Fibroblast of skin of abdomen (primary cell): ENCODE data around the gene HOXD10.

Experiments
- DNase-seq: peaks from one replicate; pipeline ENCODE4 v3.0.0-alpha.2; 2013

Gene HOXD10

DNA sequence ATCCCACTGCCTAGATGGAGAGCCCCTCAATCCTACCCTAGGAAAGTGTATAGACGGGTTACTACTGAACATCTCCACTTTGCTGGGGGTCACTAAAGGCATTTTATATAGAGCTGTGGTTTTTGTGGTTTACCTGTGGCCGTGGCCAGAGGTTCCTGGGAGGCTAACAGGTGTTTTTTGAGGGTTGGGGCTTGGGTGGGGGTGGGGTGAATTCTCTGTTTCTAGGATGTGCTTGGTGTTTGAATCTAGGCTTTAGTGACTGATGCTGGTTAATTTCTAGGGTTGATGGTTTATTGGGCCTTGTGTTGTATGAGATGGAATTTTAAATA is 20.6 kb downstream of the HOXD10 start:
- DNase-seq = no peak

DNA sequence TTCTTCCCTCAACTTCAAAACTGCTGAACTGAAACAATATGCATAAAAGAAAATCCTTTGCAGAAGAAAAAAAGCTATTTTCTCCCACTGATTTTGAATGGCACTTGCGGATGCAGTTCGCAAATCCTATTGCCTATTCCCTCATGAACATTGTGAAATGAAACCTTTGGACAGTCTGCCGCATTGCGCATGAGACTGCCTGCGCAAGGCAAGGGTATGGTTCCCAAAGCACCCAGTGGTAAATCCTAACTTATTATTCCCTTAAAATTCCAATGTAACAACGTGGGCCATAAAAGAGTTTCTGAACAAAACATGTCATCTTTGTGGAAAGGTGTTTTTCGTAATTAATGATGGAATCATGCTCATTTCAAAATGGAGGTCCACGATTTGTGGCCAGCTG is 21.3 kb downstream of the HOXD10 start:
- DNase-seq = peak; percentile 47

DNA sequence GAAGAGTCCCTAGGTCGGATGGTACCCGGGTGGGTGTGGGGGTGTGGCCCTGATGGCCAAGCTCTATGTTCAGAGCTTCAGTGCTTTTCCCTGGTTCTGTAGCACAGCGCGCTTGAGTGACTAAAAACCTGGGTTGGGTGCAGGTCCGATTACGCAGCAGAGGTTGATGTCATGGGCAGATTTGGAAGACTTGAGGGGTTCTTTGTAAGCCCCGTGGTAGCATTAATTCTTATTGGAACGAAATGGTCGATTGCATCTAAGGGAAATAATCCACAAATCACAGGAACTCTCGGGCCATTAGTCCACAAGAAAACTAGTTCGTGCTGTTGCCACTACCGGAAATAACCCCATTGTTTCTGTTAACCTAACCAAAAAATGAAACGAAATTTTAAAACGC is 21.9 kb downstream of the HOXD10 start:
- DNase-seq = peak; percentile 50

DNA sequence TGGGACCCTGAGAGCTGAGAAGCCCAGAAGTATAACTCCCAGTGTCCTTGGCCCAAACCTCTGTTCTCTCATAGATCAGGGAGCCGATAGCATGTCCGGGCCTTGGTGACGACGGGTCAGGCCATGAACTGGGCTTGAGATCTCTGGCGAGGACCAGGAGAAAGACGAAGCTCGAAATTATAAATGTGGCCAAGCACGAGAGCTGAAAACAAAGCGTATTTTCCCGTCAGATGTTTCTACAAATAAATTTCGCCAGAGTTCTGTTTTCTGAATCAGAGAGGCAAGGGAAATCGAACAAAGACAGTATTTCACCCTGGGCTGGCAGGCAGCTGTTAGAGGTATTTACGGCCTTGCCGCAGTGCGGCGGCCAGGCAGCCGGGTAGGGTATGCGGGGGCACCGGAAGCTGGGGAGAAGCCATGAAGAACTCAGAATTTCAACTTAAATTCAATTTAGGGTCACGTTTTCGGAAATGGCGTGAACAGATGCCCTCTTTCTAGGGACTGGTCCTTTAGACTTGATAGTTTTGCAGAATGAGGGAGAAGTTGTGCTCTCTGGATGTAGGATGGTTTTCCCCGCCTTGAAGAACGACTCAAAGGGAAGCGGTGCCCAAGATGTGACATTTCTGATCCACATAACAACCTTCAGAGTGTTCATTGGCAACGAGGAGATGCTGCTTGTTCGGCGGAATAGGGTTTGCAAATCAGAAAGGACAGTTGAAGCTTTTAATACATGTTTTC is 22.5 kb downstream of the HOXD10 start:
- DNase-seq = peak; percentile 65

DNA sequence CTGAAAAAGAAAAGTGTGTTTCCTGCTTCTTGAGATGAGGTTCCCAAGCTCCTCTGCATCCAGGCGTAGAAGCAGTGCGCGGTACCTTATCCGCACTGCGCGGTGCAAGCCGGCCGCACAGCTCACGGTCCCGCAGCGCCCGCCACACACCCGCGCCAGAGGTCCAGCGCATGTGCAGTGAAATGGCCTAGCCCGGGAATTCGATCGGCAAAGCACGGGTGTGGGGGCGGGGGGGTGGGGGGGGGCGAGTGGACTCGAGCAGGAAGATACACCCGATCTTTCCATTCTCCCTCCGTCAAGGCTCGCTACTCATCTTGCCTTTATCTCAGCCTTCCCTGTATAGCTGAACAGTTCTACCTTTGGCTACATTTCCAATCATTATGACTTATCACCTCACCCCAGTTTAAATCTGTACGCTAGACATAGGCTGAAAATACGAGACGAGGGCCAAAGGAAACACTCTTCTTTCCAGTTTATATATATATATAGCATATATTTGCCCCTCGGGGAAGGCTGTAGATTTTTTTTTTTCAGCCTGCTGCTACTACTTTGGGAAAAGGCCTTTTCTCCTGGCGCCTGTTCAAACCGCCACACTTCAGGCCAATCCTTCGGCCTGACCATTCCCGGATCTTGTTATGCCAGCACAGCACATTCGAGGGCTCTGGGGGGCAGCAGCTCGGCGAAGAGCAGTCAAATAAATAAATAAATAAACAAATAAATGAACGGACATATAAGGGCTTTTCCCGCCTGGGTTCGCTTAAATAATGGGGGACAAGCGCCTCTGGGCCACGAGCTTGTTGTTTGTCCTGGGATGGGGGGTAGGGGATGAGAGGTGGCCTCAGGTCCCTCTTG is 23.3 kb downstream of the HOXD10 start:
- DNase-seq = peak; percentile 80

DNA sequence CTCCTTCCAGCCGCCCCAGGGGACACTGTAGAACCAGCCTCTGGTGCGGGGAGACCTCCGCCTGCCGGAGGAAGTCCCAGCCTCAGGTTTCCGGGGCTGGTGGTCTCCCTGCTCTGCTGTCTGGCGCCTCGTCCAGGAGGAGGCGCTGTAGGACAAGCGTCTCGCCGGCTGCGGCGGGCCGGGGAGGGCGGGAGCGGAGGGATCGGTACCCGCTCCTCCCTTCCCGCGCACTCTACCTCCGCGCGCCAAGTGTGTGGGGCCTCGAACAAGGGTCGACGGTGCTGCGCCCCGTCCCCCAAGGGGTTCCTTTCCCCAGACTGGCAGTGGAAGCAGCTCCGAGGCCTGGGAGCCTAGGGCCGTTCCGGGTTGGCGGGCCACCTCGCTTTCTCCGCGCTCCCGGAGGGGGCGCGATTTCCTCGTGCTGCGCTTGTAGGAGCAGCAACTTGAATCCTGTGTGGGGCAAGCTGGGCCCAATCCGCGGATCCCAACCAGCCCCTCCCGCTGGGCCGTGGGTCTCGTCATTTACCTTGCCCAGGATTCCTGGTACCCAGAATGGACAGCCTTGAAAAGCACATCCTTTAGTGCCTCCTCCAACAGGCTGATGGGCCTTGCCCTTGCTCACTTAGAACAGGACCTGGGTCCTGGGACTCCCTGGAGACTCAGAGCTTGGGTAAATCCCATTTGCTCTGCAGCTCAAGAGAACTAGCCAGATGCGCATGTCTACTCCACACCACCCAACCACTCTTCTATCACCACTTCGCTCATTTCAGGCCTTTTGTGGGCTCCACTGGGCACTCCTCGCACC is 24.1 kb downstream of the HOXD10 start:
- peak; percentile 83 for DNase-seq

DNA sequence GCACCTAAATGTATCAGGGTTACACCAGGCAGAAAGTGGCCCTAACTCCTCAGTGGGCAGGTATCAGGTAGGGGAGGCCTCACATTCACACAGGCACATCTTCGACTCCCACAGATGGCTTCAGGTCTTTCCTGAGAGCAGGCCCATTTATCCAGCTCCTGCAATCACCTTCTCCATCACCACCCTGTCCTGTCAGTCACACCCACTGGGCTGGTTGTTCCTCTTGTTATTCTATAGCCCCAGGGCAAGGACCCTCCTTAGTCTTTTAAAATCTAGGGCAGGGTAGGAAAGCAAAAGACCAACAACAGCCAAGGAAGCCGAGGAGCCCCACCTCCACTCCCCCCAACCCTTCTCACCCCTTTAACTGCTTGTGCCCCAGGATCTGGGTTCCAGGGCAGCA is 25.7 kb downstream of the HOXD10 start:
- DNase-seq = no peak

DNA sequence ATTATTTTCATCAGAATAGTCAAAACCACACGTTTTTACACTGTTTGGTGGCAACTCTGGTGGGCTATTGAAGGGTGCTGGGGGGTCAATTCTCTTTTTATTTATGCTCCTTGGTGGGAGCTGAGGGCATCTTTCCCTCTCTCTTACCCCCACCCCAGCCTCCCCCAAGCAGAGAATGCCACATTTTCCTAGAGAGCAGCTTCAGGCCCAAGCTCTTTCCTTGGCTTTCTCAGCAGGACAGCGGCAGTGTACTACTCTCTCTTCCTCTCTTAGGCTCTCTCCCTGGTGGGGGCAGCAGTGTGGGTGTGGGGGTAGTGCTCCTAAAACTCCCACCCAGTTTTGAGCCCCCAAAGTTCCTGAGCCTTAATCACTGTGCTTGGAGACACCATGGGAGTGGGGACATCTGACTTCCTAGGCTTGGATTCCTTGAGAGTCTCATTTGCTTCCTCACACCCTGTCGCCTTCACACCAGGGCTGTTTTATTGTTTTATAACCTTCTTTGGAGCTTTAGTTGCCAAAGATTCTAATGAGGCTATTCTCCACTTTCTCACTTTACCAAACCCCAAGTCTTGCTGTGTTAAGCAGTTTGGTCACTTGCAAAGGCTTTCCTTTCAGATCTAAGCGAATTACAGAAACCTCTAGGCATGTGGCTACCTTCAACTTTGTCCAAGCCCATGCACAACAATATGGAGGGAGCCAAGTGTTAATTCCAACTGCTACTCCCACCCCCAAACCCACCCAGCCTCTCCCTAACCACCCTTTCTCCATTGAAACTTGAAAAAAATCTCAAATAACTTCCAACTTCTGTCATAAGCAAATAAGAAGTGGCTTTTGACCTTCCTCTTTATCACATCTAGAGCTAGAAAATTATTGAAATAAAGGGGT is 28.7 kb downstream of the HOXD10 start:
- DNase-seq = no peak

DNA sequence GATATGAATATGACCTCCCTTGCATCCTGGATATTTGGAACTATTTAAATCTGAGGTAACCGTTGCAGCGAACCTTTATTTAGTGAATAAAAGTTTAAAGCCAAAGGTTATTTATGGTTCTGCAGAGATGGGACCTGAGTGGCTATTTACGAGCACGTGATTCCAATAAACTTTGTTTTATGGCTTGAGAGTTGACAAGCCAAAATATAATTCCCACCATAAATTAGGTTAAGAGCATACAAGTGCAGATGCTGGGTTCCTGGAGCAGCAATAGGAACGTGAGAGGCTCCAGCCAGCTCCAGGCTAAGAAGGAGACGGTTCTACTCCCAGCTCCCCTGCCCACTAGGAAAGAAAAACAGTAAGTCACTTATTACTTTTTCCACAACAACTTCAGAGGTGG is 29.5 kb downstream of the HOXD10 start:
- DNase-seq = peak; percentile 28

DNA sequence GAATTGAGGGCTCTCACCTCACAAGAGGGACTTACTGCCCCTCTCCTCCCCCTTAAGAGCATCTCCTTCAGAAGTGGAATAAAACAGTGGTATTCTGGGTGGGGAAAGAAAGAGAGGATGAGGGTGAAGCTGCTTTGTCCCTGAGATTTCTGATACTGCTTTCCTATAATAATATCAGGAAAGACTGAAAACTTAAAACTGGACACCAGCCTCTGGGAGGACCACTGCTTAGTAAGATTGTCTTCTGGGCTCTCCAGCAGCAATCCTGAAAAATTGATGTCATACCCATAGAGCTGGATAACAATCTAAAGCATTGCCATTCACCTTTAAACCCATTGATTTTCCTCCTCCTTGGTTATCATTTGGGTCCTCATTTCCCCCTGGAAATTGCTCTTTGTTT is 30.1 kb downstream of the HOXD10 start:
- no peak for DNase-seq

DNA sequence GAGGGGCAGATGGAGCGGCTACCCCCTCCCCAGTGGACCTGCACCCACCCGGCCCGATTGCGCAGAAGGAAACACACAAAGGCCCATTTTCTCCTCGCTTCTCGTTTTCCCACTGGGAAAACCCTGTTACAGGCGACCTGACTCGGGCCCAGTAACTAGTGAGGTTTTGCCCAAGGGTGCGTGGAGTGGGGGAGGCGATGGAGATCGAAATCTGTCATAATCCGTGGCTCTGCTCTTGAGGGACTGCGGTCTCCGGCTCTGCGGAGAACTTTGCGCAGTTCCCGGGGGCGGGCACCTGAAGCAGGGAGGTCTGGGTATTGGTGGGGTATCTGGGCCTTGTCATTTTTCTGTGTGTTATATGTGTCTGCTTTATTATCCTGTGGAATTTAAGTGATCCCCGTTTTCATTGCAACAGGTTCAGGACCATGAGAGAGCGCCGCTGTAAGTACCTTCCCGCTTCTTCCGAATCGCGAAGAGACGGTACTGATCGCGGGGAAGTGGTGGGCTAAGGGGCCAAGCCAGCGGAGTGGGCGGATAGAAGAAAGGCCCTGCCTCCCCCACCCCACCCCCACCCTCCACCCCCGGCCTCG is 30.7 kb downstream of the HOXD10 start:
- DNase-seq = no peak

DNA sequence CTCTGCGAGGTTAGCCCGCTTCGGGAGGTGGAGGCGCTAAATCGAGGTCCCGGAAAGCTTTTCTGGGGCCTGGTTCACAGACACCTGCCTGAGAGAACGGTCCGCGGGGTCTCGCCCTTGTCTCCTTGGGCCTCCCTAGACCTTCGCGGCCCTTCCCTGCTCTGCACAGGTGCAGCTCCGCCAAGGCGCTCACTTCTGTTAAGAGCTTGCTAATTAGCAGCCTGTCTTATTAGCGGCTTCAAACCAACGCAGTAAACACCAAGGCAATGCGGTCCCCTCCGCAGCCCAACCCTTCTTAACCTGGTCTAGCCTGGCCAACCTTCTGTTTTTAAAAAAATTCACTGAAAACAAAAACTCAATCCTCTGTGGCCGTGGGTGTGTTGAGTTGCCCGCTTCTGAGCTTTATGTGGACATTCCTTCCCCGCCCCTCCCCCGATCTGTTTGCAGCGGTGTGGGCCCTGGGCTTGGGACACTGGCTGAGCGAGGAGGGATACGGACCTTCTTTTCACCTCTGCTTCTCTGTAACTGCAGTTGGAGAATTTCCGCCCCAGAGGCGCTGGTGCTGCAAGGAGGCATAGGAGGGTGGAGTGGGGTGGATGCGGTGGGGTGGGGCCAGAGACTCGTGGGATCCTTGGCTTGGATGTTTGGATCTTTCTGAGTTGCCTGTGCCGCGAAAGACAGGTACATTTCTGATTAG is 31.4 kb downstream of the HOXD10 start:
- no peak for DNase-seq

DNA sequence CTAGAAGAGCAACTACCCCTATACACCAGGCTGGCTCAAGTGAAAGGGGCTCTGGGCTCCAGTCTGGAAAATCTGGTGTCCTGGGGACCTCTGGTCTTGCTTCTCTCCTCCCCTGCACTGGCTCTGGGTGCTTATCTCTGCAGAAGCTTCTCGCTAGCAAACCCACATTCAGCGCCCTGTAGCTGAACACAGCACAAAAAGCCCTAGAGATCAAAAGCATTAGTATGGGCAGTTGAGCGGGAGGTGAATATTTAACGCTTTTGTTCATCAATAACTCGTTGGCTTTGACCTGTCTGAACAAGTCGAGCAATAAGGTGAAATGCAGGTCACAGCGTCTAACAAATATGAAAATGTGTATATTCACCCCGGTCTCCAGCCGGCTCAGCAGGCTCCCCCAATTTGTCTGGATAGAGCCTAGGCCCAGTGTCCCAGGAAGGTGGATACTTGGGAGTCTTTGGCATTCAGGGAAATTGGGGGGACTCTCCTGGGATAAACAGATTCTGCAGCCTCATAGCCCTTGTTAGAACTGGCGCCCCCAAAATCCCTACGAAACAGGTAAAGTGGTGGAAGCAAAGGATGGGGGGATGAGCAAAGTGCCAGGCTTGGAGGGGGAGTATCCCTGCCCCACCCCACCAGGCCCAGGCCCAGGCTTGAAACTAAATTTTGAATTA is 32.3 kb downstream of the HOXD10 start:
- no peak for DNase-seq

DNA sequence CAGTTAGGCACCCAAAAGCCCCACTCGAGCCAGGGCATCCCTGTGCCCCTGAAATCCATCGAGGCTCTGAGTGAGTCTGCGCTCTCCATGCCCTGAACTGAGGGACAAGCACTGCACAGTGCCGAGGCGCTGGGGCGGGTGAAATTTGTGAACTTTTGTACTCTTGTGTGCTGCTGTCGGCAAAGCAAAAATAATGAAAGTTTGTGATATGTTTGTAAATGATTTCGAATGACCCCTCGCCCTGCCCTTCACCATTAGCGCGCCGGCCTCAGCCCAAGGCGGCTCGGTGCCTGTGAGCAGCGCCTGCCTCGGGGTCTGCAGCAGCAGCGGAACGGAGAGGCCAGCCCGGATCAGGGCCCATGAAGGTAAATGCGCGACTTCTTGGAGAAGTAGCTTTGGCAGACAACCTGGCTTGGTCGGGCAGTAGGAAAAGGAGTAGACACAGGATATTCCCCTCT is 32.9 kb downstream of the HOXD10 start:
- DNase-seq = no peak

DNA sequence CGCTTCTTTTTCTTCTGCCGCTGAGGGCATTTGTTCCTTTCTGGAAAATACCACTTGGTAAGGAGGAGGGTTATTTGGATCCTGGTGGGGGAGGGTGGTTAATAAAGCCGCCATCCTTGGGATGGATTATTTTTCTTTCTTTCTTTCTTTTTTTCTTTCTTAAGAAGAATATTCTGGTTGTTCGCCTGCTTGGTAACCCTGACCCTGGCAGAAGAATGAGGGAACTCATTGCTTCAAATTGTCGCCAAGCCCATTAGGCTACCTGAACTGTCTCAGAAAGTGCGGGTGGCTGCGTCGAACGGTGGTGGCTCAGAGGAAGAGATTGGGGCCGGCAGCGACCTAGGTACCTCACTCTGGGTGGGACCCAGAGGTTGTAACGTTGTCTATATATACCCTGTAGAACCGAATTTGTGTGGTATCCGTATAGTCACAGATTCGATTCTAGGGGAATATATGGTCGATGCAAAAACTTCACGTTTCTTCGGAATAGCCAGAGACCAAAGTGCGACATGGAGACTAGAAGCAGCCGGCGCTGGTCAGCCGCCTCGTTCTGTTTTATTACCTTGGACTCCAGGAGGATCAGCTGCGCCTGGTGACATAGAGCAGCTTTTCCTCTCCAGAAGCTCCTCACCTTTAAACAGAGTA is 33.5 kb downstream of the HOXD10 start:
- DNase-seq = no peak

DNA sequence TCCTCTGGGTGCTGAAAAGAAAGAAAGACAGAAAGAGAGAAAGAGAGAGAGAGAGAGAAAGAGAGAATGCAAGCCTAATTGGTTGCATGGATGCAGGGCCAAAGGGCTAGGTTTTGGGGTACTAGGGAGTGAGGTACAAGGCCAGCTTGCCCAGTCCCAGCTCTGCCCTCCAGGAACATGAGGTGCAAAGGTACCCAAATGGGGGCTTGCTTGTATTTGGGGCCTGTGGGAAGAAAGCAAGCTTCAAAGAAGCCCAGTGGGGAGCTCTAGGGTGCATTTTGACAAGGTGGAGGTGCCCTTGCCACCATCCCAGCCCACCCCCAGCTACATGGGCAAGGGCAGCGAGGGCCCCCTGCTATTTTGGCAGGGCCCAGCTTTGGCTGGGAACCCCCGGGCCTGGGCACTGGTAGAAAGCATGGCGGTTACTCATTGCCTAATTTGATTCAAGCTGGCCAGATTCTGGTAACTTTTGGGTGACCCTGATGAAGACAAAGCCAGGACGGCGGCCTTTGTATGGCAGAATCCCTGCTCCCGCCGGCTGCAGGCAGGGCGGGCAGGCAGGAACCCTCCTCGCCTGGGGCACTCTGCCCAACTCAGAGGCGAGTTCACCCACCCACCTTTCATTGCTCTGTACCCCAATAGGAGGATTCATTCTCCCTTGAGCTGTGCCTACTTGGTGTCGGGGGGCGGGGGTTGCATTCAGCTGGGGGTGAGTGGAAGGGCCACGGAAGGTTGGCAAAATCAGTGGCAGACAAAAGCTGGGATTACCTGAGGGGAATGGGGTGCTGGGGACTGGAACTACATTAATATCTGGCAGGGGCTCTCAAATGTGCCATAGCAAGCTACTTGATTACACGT is 34.2 kb downstream of the HOXD10 start:
- DNase-seq = no peak

DNA sequence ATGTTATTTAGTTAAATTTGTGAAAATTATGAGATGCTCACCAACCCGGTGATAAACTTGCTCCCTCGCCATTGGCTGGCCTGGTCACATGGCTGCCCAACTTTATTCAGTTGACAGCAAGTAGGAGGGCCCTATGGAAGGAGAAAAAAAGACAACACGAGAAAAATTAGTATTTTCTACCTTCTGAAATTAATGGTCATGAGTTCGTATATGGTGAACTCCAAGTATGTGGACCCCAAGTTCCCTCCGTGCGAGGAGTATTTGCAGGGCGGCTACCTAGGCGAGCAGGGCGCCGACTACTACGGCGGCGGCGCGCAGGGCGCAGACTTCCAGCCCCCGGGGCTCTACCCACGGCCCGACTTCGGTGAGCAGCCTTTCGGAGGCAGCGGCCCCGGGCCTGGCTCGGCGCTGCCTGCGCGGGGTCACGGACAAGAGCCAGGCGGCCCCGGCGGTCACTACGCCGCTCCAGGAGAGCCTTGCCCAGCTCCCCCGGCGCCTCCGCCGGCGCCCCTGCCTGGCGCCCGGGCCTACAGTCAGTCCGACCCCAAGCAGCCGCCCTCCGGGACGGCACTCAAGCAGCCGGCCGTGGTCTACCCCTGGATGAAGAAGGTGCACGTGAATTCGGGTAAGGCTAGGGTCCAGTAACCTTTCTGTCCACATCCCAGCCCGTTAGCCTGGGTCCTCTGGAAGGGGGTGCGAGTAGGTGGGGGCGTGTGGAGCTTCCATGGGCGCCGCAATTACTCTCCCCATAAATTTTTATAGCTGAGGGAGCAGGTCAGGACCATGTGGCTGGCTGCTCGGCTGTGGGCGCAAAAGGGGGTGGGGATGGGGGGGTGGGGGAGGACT is 35.1 kb downstream of the HOXD10 start, which contains the start of gene HOXD4:
Gene HOXD4, plus strand, starts transcription at position 109 of the 846 bp plus-strand sequence. Its CDS starts 84 bp downstream, at position 193.
- no peak for DNase-seq
